Measurements from ENCODE around the gene TOPBP1.

DNA sequence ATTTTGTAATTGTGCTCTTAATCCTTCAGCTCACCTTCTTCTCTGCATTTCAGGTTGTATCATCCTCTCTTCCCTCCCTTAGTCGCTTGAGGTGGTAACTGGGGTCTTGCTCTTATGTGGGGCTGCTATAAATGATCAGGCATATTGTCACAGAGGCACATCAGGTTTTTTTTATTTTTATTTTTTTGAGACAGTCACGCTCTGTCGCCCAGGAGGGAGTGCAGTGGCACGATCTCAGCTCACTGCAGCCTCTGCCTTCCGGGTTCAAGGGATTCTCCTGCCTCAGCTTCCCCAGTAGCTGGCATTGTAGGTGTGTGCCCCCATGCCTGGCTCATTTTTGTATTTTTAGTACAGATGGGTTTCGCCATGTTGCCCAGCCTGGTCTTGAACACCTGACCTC is 78.3 kb downstream of the TOPBP1 start:
- TF ChIP-seq, protein P1, sequence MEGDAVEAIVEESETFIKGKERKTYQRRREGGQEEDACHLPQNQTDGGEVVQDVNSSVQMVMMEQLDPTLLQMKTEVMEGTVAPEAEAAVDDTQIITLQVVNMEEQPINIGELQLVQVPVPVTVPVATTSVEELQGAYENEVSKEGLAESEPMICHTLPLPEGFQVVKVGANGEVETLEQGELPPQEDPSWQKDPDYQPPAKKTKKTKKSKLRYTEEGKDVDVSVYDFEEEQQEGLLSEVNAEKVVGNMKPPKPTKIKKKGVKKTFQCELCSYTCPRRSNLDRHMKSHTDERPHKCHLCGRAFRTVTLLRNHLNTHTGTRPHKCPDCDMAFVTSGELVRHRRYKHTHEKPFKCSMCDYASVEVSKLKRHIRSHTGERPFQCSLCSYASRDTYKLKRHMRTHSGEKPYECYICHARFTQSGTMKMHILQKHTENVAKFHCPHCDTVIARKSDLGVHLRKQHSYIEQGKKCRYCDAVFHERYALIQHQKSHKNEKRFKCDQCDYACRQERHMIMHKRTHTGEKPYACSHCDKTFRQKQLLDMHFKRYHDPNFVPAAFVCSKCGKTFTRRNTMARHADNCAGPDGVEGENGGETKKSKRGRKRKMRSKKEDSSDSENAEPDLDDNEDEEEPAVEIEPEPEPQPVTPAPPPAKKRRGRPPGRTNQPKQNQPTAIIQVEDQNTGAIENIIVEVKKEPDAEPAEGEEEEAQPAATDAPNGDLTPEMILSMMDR (optimal IDR thresholded peaks at IDR 0.05 in 1 of 3, IDR thresholded peaks at IDR 0.05 in 1 of 3, conservative IDR thresholded peaks at IDR 0.05 in 1 of 3; ENCODE audit: extremely low read depth in 1 of 3, insufficient read depth in 2 of 3, low read length in 3 of 3), result no peak
- no peak for TF ChIP-seq EZH2 (IDR thresholded peaks at IDR 0.05; ENCODE audit: low read length)
